HuH-7.5 (cell line): ENCODE results near the gene GPR25.

ENCODE experiments used
- DNase-seq: peaks from one replicate; pipeline ENCODE4 v3.0.0; 2011; ENCODE audit warnings: low spot score

GPR25 gene

GRCh38 chr1:200873671-200874397 lies 1.1 kb downstream of the GPR25 start:
- DNase-seq = no peak

- no peak for DNase-seq
Measured at GRCh38 chr1:200874694-200875093, 1.9 kb downstream of the GPR25 start.

- DNase-seq = no peak
Measured at GRCh38 chr1:200875416-200875815, 2.6 kb downstream of the GPR25 start.

- DNase-seq = no peak
Measured at GRCh38 chr1:200877010-200877409, 4.2 kb downstream of the GPR25 start.

GRCh38 chr1:200877839-200878551 lies 5.2 kb downstream of the GPR25 start:
- no peak for DNase-seq

GRCh38 chr1:200880212-200880611 lies 7.4 kb downstream of the GPR25 start:
- DNase-seq = no peak

- DNase-seq = no peak
Measured at GRCh38 chr1:200883118-200883517, 10.3 kb downstream of the GPR25 start.

GRCh38 chr1:200885623-200886402 lies 13.0 kb downstream of the GPR25 start:
- no peak for DNase-seq

- no peak for DNase-seq
Measured at GRCh38 chr1:200886594-200886993, 13.8 kb downstream of the GPR25 start.

GRCh38 chr1:200887036-200887435 lies 14.3 kb downstream of the GPR25 start:
- DNase-seq = no peak

- DNase-seq = no peak
Measured at GRCh38 chr1:200887772-200888348, 15.1 kb downstream of the GPR25 start.

GRCh38 chr1:200888349-200888838 lies 15.6 kb downstream of the GPR25 start:
- DNase-seq = peak; percentile 50

- DNase-seq = no peak
Measured at GRCh38 chr1:200889571-200889970, 16.8 kb downstream of the GPR25 start.

GRCh38 chr1:200890027-200890426 lies 17.2 kb downstream of the GPR25 start:
- no peak for DNase-seq

- DNase-seq = peak; percentile 78
Measured at GRCh38 chr1:200890818-200891773, 18.3 kb downstream of the GPR25 start.

GRCh38 chr1:200891774-200892157 lies 19.0 kb downstream of the GPR25 start:
- DNase-seq = peak; percentile 49

- DNase-seq = no peak
Measured at GRCh38 chr1:200892546-200892945, 19.8 kb downstream of the GPR25 start.

GRCh38 chr1:200892958-200893357 lies 20.2 kb downstream of the GPR25 start:
- no peak for DNase-seq

GRCh38 chr1:200893411-200893901 lies 20.7 kb downstream of the GPR25 start:
- DNase-seq = peak; percentile 48

GRCh38 chr1:200894712-200895442 lies 22.1 kb downstream of the GPR25 start, which contains the start of gene INAVA:
INAVA (plus strand) TSS chr1:200894900; CDS start chr1:200898401, 3,501 bp downstream.
- no peak for DNase-seq
